ENCODE results near the gene CCR4.

GRCh38 chr3:32946973-32947788, 4.3 kb upstream of the CCR4 start:
- TF ChIP-seq POLR2A (IDR thresholded peaks at IDR 0.05; ENCODE audit: low read length), result no peak
- no peak for TF ChIP-seq MAX (IDR thresholded peaks at IDR 0.05)
- TF ChIP-seq EHMT2 (IDR thresholded peaks at IDR 0.05; ENCODE audit: low read depth), result no peak
- no peak for TF ChIP-seq EP300 (IDR thresholded peaks at IDR 0.05)
- no peak for TF ChIP-seq CTCF (IDR thresholded peaks at IDR 0.05)
- no peak for TF ChIP-seq MYC (IDR thresholded peaks at IDR 0.05; ENCODE audit: borderline replicate concordance, low read length)
- TF ChIP-seq MAFK (IDR thresholded peaks at IDR 0.05; ENCODE audit: partially characterized antibody), result no peak
- TF ChIP-seq E2F6 (IDR thresholded peaks at IDR 0.05; ENCODE audit: borderline replicate concordance, low read depth), result no peak
